Caco-2 (cell line): Measurements from ENCODE around the gene CDK5RAP1. TPM values are rescaled to one million over a fixed set of nuclear protein-coding genes. Genes with fewer than 3 reads are reported as not detected.

Experiments
- BruUV-seq: library from RNA; stranded (reverse); fragments of 400-500 nt; replicated peaks from 2 replicates; lab custom pipeline; 2021; lab: Mats Ljungman, UMichigan
- CTCF ChIA-PET: fragments of 300-600 bp; sonication (Branson Sonifier 250); formaldehyde crosslinking; loops from one replicate; lab custom pipeline; 2022; ENCODE audit warnings: antibody characterized with exemption; lab: Charles Lee
- POLR2A ChIA-PET: fragments of 300-600 bp; sonication (Branson Sonifier 250); formaldehyde crosslinking; loops from one replicate; lab custom pipeline; 2022; ENCODE audit warnings: antibody characterized with exemption; lab: Charles Lee
- DNase-seq, 2 experiments: peaks; one replicate each; pipeline versions ENCODE4 v3.0.0 to v3.0.0-alpha.2; 2020 to 2022
- H3K27me3 ChIP-seq: replicated peaks from 2 replicates; pipeline ENCODE4 v1.6.0; 2011; ENCODE audit warnings: low read length; ENCODE audit not compliant: control insufficient read depth, insufficient read depth
- H3K36me3 ChIP-seq: 2 replicates; pipeline ENCODE4 v1.5.1; 2011; ENCODE audit warnings: low read length; ENCODE audit not compliant: control insufficient read depth, insufficient read depth
- H3K4me1 ChIP-seq: fragments of 250-450 bp; sonication (Bioruptor Pico); 2 replicates; pipeline ENCODE4 v1.5.1; 2020; ENCODE audit warnings: mild to moderate bottlenecking
- H3K4me3 ChIP-seq: 2 replicates; pipeline ENCODE4 v1.5.1; 2011; ENCODE audit warnings: low read depth, mild to moderate bottlenecking, control low read depth, low read length
- H3K9me3 ChIP-seq: fragments of 250-450 bp; sonication (Bioruptor Pico); 2 replicates; pipeline ENCODE4 v1.5.1; 2020; ENCODE audit warnings: mild to moderate bottlenecking, moderate library complexity
- H3K27ac Mint-ChIP-seq: one replicate; pipeline ENCODE4 v1.8.0; 2022; ENCODE audit warnings: mixed read lengths; ENCODE audit not compliant: unreplicated experiment
- H3K27me3 Mint-ChIP-seq: one replicate; pipeline ENCODE4 v1.8.0; 2022; ENCODE audit warnings: mixed read lengths; ENCODE audit not compliant: insufficient read depth, unreplicated experiment
- H3K36me3 Mint-ChIP-seq: one replicate; pipeline ENCODE4 v1.8.0; 2022; ENCODE audit warnings: mild to moderate bottlenecking, mixed read lengths; ENCODE audit not compliant: insufficient read depth, unreplicated experiment
- H3K4me1 Mint-ChIP-seq: one replicate; pipeline ENCODE4 v1.8.0; 2022; ENCODE audit warnings: low read depth, mixed read lengths; ENCODE audit not compliant: unreplicated experiment
- H3K4me3 Mint-ChIP-seq: one replicate; pipeline ENCODE4 v1.8.0; 2022; ENCODE audit warnings: mild to moderate bottlenecking, moderate library complexity, mixed read lengths; ENCODE audit not compliant: unreplicated experiment
- H3K9me3 Mint-ChIP-seq: one replicate; pipeline ENCODE4 v1.8.0; 2022; ENCODE audit warnings: mixed read lengths; ENCODE audit not compliant: unreplicated experiment
- intact Hi-C: fragments of 100-400 bp; cut with micrococcal nuclease; formaldehyde crosslinking; loops from one replicate; pipeline ENCODE4 v1.10.0; 2022; ENCODE audit not compliant: unreplicated experiment
- total RNA-seq: library from RNA; stranded (reverse); gene quantifications from 2 replicates; pipeline ENCODE4 v1.2.3, GENCODE V29; 2022
- TF ChIP-seq, protein P1 (sequence below), 2 experiments: fragments of 200-600 bp in 1 of 2; IDR thresholded peaks; 1 replicate in 1 of 2; 2 replicates in 1 of 2; pipeline versions ENCODE4 v1.5.1 to v1.8.0; 2011 to 2022; ENCODE audit warnings: antibody characterized with exemption in 1 of 2, control low read depth in 1 of 2, inconsistent platforms in 1 of 2, low read depth in 1 of 2, low read length in 1 of 2, mild to moderate bottlenecking in 1 of 2, moderate library complexity in 1 of 2; ENCODE audit not compliant: insufficient read depth in 1 of 2, severe bottlenecking in 1 of 2, unreplicated experiment in 1 of 2

The CDK5RAP1 gene
- total RNA-seq, 1 experiment from 2014 or later = 116 TPM

DNA sequence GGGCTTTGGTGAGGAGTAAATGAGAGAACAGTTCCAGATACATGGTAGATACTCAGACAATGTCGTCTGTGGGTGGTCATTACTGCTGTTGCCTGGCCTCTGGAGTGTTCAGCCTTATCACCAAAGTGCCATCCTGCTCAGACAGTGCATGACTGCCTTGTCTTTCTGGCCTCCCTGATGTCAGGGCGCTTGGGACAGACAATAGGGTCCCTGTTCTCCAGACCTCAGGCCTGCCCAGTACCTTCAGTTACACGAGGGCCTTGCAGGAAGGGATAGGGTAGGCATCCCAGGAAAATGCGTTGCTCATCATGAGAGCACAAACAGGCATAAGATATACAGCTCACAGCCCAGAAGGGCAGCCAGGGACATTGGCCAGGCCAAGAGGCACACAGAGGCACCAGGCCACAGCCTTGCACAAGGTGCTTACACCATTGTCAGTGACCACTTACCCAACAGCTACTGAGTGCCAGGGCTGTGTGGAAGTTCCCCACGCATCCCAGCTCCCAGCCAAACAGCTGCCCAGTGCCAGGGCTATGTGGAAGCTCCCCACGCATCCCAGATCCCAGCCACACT, 90.9 kb downstream of the CDK5RAP1 start:
- TF ChIP-seq, protein P1, sequence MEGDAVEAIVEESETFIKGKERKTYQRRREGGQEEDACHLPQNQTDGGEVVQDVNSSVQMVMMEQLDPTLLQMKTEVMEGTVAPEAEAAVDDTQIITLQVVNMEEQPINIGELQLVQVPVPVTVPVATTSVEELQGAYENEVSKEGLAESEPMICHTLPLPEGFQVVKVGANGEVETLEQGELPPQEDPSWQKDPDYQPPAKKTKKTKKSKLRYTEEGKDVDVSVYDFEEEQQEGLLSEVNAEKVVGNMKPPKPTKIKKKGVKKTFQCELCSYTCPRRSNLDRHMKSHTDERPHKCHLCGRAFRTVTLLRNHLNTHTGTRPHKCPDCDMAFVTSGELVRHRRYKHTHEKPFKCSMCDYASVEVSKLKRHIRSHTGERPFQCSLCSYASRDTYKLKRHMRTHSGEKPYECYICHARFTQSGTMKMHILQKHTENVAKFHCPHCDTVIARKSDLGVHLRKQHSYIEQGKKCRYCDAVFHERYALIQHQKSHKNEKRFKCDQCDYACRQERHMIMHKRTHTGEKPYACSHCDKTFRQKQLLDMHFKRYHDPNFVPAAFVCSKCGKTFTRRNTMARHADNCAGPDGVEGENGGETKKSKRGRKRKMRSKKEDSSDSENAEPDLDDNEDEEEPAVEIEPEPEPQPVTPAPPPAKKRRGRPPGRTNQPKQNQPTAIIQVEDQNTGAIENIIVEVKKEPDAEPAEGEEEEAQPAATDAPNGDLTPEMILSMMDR (IDR thresholded peaks at IDR 0.05; ENCODE audit: insufficient read depth in 1 of 2, low read depth in 1 of 2, low read length in 1 of 2, severe bottlenecking in 1 of 2, unreplicated experiment in 1 of 2) = no peak
- Histone ChIP-seq H3K9me3 (no peaks in the 10 kb centered on the region), H3K4me1 (no peaks in the 10 kb centered on the region), H3K27me3 (no peaks in the 10 kb centered on the region), H3K36me3 (no peaks in the 10 kb centered on the region), H3K4me3 (no peak overlapping the region)
- no peak overlapping the region for H3K4me3 Mint-ChIP-seq
- H3K4me1 Mint-ChIP-seq = no peaks in the 10 kb centered on the region
- no peaks in the 10 kb centered on the region for H3K9me3 Mint-ChIP-seq
- no peak for DNase-seq
- no peaks in the 10 kb centered on the region for H3K27me3 Mint-ChIP-seq
- H3K36me3 Mint-ChIP-seq = no peaks in the 10 kb centered on the region
- ChIA-PET POLR2A (interaction anchor here (0.6 kb wide), 1 partner anchor 47 kb away, joined by 3 read pairs; no protein-coding TSS in a partner anchor), CTCF (interaction anchor here (1.2 kb wide), 1 partner anchor 48 kb away, joined by 3 read pairs; no protein-coding TSS in a partner anchor)
- no peak overlapping the region for H3K27ac Mint-ChIP-seq
- BruUV-seq = no TSS peak
- intact Hi-C loops = no loop called here

DNA sequence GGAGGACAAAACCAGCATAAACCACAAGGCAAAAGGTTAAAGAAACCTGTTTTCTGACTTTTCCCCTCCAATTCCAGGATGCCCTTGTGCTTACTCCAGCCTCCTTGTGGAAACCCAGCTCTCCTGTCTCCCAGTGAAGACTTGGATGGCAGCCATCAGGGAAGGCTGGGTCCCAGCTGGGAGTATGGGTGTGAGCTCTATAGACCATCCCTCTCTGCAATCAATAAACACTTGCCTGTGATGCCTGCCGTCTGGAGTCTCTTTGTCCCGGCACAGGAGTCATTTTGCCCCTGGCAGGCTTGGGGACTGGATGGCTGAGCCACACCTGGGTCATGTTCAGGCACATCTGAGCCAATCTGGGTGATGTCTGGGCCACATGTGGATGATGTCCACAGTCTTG, 91.7 kb downstream of the CDK5RAP1 start:
- Histone ChIP-seq H3K9me3 (no peaks in the 10 kb centered on the region), H3K4me3 (no peak overlapping the region), H3K4me1 (no peaks in the 10 kb centered on the region), H3K36me3 (no peaks in the 10 kb centered on the region), H3K27me3 (no peaks in the 10 kb centered on the region)
- Mint-ChIP-seq H3K4me1 (no peaks in the 10 kb centered on the region), H3K27ac (no peak overlapping the region), H3K9me3 (no peaks in the 10 kb centered on the region), H3K4me3 (no peak overlapping the region), H3K36me3 (no peaks in the 10 kb centered on the region), H3K27me3 (no peaks in the 10 kb centered on the region)
- ChIA-PET CTCF (interaction anchor here (1.2 kb wide), 1 partner anchor 47 kb away, joined by 3 read pairs; no protein-coding TSS in a partner anchor), POLR2A (no interaction called here)
- intact Hi-C loops = no loop called here
- no TSS peak for BruUV-seq
- DNase-seq = no peak
- TF ChIP-seq, protein P1 (IDR thresholded peaks at IDR 0.05; ENCODE audit: insufficient read depth in 1 of 2, low read depth in 1 of 2, low read length in 1 of 2, severe bottlenecking in 1 of 2, unreplicated experiment in 1 of 2) = no peak

Other genes starting within 250 kb of the CDK5RAP1 start
- not detected in 2 replicates for gene BPIFA2, start 233.4 kb downstream of the CDK5RAP1 start, total RNA-seq
- gene BPIFA3, start 184.2 kb downstream of the CDK5RAP1 start, total RNA-seq = not detected in 2 replicates
- gene BPIFA1, start 165.5 kb downstream of the CDK5RAP1 start, total RNA-seq = not detected in 2 replicates
- gene BPIFB1, start 118.3 kb downstream of the CDK5RAP1 start, total RNA-seq = not detected in 2 replicates
- gene SNTA1, start 42.2 kb upstream of the CDK5RAP1 start, total RNA-seq = 13.6 and 15.4 TPM in 2 replicates
- gene CBFA2T2, start 88.6 kb upstream of the CDK5RAP1 start, total RNA-seq = 30.6 and 33.3 TPM in 2 replicates